GM21786 (cell line): ENCODE results near the gene SPATA2.
"Not testable (repeated sequence)": the region's sequence is repeated elsewhere in the genome, so short reads cannot be mapped to it uniquely, and the experiment has no call there.

Source experiments
- ATAC-seq: cut with Tn5 transposase; IDR thresholded peaks from one replicate; pipeline ENCODE4 v1.9.1; 2021; ENCODE audit not compliant: unreplicated experiment

SPATA2 gene

GRCh38 chr20:49862607-49863200 is 52.6 kb downstream of the SPATA2 start:
- no peak for ATAC-seq

DNA sequence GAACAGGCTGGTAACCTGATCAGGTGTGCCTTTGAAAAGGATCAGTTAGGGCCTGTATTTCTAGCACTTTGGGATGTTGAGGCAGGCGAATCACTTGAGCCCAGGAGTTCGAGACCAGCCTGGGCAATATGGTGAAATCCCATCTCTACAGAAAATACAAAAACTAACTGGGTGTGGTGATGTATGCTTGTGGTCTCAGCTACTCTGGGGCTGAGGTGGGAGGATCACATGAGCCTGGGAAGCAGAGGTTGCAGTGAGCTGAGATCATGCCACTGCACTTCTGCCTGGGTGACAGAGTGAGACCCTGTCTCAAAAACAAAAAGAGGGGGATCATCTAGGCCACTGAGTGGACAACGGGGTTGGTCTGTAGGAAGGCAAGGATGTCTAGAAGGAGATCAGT is 54.1 kb downstream of the SPATA2 start:
- not testable (repeated sequence) for ATAC-seq

GRCh38 chr20:49859807-49860206 is 55.5 kb downstream of the SPATA2 start:
- ATAC-seq, result no peak

DNA sequence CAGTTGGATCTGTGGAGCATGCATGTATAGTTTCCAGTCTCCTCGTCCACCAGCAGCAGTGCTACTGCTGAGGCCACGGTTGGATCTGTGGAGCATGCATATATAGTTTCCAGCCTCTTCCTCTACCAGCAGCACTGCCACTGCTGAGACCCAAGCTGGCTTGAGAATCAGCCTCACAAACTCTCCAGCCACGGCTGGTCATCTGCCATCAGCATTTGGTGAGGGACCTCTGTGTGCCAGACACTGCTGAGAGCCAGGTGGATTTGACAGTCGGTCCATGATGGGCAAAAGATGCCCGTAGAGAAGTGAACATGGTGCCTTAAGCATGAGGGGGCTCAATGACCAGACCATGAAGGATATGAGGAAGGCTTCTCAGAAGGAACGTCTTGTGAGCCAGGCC is 56.3 kb downstream of the SPATA2 start:
- ATAC-seq, result no peak

GRCh38 chr20:49858076-49858585 is 57.2 kb downstream of the SPATA2 start:
- no peak for ATAC-seq

DNA sequence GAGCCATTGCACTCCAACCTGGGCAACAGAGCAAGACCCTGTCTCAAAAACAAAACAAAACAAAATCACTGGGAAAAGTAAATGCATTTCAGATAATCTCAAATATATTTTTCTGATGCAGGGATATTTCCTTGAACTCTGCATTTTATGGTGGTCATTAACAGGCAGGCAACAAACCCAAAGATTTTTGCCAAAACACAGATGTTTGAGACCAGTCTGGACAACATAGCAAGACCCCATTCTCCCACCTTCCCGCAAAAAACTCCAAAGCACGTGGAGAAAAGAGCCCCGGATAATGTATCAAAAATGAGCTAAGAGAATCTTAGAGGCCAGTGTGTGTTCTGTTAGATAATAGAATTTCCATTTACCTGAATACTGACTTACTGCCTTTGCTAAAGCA is 58.4 kb downstream of the SPATA2 start:
- ATAC-seq, result no peak

DNA sequence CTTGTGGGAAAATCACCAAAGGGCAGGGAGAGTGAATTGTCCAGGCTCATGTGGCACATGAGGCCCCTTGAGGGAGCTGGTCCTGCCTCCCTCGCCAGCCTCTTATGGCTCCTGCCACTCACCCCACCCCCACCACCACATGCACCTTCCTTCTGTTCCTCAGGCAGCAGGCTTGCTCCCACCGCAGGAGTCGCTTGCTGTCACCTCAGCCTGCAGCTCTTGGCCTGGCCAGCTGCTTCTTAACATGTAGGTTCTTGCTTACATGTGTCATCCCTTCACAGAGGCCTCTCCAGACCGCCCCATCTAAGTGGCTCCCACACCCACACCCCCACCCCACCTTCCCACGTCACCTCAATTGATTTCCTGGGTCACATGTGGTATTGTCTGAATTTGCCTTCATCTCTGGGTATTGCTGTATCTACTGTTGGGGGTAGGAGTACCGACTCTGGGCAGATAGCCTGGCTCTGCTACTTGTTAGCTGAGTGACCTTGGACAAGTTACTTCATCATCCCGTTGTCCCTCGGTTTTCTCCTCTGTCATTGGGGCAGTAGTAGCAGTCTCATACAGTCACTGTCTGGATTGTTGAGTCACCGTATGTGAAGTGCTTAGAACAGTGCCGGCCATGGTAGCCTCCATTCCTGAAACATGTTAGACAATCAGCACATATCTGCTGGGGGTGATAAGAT is 61.0 kb downstream of the SPATA2 start:
- ATAC-seq, result no peak

DNA sequence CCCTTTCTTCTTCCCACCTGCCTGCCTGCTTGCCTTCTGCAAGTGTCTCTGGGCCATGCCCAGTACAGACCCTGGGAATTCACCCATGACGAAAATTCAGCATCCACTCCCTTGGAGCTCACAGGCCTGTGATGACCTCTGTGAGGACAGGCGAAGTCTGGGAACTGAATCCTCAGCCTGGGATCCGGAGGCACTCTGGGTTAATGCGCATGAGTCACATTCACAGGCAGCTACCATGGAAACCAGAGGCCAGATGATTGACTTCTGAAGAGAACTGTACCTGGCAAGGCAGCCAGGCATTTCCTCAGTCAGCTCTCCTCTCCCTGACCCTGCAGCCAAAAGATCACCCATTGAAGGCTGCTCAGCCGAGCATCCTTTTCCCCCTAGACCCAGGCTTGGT is 61.7 kb downstream of the SPATA2 start:
- no peak for ATAC-seq
